GM19328 (cell line): ENCODE data around the gene LYPD6B.
A peak's percentile ranks its signal among the peaks of the same experiment; 100 is the strongest.

Experiments
- ATAC-seq: cut with Tn5 transposase; IDR thresholded peaks from one replicate; pipeline ENCODE4 v1.9.1; 2021; ENCODE audit warnings: mild to moderate bottlenecking, moderate library complexity; ENCODE audit not compliant: unreplicated experiment

Gene LYPD6B, protein sequence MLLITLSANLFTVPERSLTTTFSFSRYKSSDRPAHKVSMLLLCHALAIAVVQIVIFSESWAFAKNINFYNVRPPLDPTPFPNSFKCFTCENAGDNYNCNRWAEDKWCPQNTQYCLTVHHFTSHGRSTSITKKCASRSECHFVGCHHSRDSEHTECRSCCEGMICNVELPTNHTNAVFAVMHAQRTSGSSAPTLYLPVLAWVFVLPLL

GRCh38 chr2:149038442-149039212 lies at the start of gene LYPD6B:
Gene LYPD6B, plus strand, starts transcription at chr2:149038699. Its CDS starts 92,250 bp downstream, at chr2:149130949.
- ATAC-seq = peak; percentile 76

GRCh38 chr2:148989882-148990493 lies 48.5 kb upstream of the LYPD6B start:
- peak; percentile 88 for ATAC-seq

DNA sequence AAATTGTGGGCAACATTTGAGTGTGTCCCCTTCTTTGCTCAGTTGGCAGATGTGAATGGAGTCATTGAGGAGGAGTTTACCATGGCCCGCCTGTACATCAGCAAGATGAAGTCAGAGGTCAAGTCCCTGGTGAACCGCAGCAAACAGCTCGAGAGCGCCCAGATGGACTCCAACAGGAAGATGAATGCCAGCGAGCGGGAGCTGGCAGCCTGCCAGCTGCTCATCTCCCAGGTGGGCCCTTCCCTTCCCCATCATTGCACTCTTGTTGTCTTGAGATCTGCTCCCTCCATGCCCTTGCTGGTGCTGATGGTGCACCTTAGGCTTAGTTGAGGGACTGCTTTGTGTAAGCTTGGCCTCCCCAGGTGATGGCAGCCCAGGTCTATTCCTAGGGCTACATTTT lies 47.5 kb upstream of the LYPD6B start:
- ATAC-seq = no peak

GRCh38 chr2:148992448-148992847 lies 46.1 kb upstream of the LYPD6B start:
- no peak for ATAC-seq

DNA sequence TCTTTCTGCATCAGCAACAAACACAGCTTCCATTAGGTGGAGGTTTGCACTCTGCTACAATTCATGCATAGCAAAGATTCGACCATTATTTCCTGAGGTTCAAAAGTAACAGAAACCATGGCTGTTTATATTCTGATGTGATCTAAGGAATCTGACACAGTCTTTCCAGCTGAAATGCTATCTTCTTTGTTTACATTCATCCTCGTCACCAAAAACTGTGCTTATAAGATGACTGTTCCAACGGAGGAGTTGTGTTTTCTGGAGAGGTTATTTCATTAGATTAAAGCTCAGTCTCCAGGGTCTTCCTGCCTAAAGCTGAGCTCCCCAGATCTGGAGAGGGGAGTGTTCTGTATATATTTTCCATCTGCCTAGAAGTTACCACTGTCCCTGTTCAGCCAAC lies 45.1 kb upstream of the LYPD6B start:
- no peak for ATAC-seq

DNA sequence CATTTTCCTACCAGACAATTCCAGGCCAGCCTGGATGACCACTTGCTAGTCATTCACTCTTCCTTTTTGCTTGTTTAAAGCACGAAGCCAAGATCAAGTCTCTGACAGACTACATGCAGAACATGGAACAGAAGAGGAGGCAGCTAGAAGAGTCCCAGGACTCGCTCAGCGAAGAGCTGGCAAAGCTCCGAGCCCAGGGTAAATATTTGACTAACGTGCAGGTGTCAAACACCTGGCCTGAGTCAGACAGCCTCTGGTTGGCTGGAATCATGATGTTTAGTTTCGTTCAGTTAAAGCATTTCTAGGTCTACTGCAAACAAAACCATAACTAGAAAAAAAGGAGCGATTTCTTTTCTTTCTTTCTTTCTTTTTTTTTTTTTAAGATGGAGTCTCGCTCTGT lies 44.2 kb upstream of the LYPD6B start:
- ATAC-seq = no peak

- no peak for ATAC-seq
Observed at GRCh38 chr2:148996805-148997204, 41.7 kb upstream of the LYPD6B start.

GRCh38 chr2:148998165-148998830 lies 40.2 kb upstream of the LYPD6B start:
- no peak for ATAC-seq

DNA sequence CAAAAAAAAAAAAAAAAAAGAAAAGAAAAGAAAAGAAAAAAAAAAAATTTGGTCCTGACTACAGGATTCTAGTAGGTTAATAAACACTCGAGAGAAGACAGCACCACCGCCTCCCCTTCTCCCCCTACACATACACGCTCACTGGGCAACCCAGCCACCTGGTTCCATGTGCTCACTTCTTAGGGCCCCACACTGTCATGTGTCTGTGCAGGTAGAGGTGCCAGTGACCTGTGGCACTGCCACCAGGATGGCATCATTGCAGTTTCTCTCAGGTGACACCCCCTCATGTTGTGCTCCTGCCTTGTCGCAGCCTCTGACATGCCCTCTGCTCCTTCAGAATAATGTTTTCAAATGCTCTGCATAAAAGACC lies 39.7 kb upstream of the LYPD6B start:
- ATAC-seq = no peak

GRCh38 chr2:148999451-148999921 lies 39.0 kb upstream of the LYPD6B start:
- no peak for ATAC-seq

GRCh38 chr2:149000158-149000938 lies 38.2 kb upstream of the LYPD6B start:
- ATAC-seq = no peak

GRCh38 chr2:149001496-149001895 lies 37.0 kb upstream of the LYPD6B start:
- no peak for ATAC-seq

DNA sequence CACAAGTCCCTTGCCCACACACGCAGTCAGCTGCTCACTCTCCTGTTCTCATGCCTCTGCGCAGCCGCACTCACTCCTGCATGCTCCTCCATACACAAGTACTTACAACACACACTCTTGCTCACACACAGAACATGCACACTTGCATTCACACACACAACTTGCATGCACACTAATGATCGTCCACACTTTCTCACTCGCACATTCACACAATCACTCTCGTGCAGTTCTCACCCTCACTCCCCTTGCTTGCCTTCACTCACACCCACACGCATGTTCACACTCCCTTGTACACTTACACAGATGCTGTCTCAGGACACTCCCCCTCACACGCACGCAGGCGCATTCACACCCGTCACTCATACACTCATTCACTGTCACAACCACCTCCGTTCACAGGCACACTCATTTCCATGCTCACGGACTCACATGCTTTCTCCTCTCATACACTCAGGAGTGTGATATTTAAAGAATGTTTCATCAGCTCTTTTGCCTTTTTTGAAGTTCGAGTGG lies 36.1 kb upstream of the LYPD6B start:
- no peak for ATAC-seq

DNA sequence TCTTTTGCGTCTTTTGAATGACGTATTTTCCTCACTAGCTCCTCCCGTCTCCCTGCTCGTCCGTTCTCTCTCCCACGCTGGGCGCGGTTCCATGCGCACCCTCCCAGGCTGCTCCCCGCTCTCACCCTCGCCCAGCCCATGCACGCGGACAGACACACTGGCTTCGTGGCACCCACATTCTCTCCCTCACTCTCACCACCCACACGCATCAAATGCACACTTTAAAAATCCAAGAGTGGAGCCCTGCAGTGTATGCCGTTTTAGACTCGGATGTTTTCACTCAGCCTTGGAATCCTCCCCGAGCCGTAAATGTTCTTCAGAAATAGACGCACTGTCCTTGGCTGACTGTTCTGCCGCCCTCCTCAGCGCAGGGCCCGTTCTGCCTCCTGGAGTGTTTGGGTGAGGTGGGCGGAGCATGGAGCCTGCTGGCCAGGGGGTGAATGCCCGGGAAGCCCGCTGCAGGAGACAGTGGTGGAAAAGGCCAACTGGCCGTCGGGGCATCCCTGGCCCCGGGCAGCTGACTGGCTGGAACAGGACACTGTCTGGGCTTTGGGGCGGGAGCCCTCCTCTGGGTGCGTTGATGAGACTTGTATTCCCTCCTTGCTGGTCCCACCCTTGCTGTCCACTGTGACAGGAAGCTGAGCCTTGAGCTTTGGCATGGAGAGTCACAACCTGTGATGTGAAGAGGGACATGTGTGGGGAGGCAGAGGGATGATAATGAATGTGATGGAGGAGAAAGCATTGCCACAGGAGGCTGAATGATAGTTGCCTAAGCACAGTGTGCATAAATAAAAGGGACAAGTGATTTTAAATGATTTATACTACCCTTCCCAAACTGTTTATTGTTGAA lies 35.4 kb upstream of the LYPD6B start:
- ATAC-seq = no peak

DNA sequence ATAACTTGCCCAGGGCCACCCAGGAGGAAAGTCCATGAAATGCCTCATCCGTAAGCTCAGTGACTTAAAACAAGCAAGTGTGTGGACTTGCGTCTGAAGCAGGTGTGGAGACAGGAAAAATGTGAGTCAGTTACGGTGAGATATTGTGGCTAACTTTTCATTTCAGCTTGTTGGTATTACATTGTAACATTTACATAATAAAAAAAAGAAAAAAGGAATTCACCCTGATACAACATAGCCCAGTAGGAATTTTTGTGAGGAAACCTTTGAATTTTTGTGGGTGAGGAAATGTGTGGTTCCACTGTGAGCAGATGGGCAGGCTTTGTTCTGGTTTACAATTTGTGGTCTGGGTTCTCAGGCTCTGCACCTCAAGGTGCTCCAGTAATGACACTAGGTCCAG lies 33.7 kb upstream of the LYPD6B start:
- no peak for ATAC-seq

DNA sequence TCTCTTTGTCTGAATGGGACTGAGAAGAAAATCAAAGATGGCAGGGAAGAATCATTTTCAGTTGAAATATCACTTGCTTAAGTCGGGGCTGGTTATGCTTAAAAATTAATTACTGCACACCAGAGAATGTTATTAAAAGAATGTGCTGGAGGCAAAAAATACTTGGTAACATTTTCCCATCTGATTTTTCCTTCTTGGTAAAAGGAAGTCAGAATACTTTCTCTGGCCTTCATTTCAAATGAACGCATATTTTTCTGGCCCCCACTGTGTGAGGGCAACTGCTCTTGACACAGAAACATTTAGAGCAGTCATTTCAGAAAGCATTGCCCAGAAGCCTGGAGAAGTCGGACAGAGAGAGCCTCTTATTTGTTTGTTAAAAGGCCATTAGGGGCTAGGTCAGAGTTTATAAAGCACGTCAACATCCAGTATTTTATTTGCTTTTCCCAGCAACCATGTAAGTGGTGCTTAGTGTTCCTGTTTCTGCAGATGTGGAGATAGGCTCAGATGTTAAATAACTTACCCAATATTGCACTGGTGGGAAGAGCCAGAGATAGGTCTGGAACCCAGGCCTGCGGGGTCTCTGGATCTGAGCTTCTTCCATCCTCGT lies 32.9 kb upstream of the LYPD6B start:
- no peak for ATAC-seq

DNA sequence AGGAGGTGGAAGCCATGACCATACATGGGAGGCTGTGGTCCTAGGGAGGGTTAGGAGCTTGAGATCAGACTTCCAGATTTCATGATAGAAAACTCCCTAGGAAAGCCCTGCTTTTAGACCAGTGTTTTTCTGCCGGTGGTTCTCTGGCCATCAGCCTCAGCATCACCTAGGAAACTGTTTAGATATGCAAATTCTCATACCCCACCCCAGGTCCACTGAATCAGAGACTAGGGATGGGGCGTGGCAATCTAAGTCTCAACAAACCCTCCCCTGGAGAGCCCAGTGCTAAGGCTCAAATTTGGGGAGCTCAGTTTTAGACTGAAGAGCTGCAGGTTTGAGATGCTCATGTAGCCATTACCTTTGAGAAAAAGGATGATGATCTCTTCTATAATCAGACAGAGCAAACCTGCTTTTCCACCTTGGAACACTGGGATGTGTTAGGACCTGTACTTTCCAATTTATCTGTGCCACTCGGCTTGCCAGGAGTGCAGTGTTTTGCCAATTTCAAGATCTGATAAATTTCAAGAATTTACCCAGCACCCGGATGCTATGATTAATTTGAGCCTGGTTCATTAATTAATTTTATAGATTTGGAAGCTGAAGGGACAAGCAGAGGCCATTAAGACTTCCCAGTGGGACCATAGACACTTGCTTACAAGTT lies 31.5 kb upstream of the LYPD6B start:
- no peak for ATAC-seq

- ATAC-seq = no peak
Observed at GRCh38 chr2:149008381-149008780, 30.1 kb upstream of the LYPD6B start.
